DMS153 treated with DMSO at 0.1 percent for 48 hours (cell line): ENCODE measurements around the gene PROM2.
A peak's percentile ranks its signal among the peaks of the same experiment; 100 is the strongest.

Experiments
- DNase-seq: peaks from one replicate; lab custom pipeline; 2025; ENCODE audit not compliant: unreplicated experiment; lab: John Stamatoyannopoulos, UW

Gene PROM2

GRCh38 chr2:95285542-95285932 lies 11.3 kb downstream of the PROM2 start:
- DNase-seq, result no peak

- DNase-seq, result no peak
These were observed 13.1 kb downstream of the PROM2 start for GRCh38 chr2:95287336-95287735.

DNA sequence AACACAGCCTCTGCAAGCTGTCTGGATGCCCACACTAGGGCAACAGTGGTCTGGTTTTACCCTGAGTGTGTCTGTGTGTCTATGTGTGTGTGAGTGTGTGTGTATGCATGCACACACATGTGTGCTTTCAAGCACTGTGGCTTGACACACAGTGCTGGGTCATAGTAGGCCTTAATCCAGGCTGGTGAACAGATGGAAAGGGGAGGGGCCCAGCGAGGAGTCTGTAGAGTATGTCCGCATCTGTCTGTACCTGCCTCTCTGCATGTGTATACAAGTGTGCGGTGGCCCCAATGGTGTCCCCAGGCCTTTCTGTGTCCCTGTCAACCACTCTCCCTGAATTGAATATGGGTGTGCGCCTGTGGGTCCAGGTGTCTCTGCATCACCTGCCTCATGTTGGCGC lies 13.6 kb downstream of the PROM2 start:
- DNase-seq, result no peak

- DNase-seq, result no peak
These were observed 15.0 kb downstream of the PROM2 start for GRCh38 chr2:95289253-95289652.

DNA sequence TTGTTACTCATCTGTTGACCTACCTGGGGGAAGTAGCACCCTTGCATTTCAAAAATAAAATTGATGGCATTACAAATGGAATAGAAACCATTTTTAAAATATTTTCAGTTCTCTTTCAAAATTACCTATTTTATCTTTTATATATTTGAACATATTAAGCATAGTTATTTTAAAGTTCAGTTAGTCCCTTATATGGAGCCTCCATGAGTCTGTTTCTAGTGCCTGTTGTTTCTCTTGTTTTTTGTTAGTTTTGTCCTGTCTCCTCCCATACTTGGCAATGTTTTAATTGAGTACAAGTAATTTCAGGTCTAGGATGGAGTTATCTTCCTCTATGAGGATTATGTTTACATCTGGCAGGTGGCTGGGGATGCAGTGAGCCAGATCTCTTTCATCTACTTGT lies 17.0 kb downstream of the PROM2 start:
- no peak for DNase-seq

GRCh38 chr2:95292623-95293260 lies 18.5 kb downstream of the PROM2 start:
- DNase-seq, result no peak

- DNase-seq, result no peak
These were observed 20.5 kb downstream of the PROM2 start for GRCh38 chr2:95294579-95295250.

- DNase-seq, result no peak
These were observed 21.1 kb downstream of the PROM2 start for GRCh38 chr2:95295376-95295775.

- DNase-seq, result peak; percentile 33
These were observed 21.8 kb downstream of the PROM2 start for GRCh38 chr2:95296011-95296410.

DNA sequence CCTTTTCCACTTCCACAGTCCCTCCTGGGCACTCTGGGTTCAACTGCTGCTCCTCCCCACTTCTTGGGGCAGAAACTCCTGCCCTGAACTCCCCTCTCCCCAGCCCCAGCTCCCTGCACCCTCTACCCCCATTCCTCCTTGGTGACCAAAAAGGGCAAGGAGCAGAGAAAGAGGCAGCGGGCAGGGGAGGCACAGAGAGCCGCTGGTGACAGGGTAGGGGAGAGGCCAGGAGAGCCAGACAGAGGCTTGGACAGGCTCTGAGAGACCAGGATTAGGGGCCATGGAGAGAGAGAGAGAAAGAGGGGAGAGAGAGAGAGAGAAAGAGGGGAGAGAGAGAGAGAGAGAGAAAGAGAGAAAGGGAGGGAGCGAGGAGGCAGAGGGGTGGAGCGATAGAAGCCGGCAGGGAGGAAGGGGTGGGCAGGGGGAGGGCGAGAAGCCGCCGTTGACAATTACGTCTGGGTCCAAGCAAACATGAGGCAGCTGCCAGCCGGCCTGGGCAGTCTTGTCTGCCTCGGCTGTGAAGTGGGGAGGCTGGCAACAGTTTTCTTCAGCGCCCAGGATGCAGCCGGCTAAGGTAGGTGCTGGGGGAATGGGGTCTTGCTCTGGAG lies 22.7 kb downstream of the PROM2 start, which contains the start of gene KCNIP3:
KCNIP3 (plus strand) TSS at position 468 of the 608 bp plus-strand sequence; CDS start at position 560, 92 bp downstream.
- peak; percentile 59 for DNase-seq

GRCh38 chr2:95297639-95298395 lies 23.6 kb downstream of the PROM2 start:
- DNase-seq, result no peak

DNA sequence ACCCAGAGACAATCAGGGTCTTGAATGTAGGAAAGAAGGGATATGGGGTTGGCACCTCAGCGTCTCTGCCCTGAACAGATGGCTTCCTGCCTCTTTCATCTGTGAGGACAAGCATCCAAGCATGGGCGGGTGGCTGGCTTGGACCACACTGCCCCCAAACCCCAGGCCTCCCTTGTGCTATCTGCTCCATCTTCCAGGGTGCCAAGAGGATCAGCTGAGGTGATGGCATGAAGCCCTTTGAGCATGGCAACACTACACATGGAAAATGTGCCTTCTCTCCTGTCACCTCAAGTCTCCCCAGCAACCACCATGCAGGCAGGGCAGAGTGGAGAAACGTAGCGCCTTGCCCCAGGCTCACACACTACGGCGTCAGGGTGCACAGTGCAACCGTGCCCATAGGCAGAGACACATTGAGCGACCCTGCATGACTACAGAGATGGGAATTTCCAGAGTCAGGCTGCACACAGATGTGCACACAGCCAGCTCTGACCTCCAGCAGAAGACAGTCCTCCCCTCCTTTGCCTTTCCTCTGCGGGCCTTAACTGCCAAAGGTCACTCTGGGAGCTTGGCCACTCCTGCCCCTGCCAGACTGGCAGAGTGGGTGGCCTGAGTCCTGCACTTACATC lies 24.4 kb downstream of the PROM2 start:
- no peak for DNase-seq

- no peak for DNase-seq
These were observed 25.7 kb downstream of the PROM2 start for GRCh38 chr2:95299961-95300360.

DNA sequence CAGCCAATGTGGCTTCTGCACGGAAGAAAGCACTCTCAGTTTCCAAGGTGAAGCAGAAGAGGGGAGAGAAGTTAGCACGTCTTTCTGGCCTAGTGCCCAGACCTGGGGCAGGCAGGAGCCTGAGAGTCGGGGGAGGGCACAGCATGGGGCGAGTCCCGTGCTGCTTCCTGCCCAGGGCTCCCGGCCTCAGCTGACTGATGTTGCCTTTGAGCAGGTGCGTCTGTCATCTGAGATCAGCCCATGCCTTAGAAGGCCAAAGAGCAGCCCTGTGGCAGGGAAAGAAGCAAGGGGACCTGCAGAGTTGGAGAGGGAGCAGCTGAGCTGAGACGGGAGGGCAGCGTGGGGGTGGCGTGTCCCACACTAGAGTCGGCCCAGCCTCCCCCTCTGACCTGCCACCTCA lies 26.2 kb downstream of the PROM2 start:
- peak; percentile 59 for DNase-seq

- no peak for DNase-seq
These were observed 26.9 kb downstream of the PROM2 start for GRCh38 chr2:95301186-95301585.

- no peak for DNase-seq
These were observed 27.8 kb downstream of the PROM2 start for GRCh38 chr2:95301876-95302641.

DNA sequence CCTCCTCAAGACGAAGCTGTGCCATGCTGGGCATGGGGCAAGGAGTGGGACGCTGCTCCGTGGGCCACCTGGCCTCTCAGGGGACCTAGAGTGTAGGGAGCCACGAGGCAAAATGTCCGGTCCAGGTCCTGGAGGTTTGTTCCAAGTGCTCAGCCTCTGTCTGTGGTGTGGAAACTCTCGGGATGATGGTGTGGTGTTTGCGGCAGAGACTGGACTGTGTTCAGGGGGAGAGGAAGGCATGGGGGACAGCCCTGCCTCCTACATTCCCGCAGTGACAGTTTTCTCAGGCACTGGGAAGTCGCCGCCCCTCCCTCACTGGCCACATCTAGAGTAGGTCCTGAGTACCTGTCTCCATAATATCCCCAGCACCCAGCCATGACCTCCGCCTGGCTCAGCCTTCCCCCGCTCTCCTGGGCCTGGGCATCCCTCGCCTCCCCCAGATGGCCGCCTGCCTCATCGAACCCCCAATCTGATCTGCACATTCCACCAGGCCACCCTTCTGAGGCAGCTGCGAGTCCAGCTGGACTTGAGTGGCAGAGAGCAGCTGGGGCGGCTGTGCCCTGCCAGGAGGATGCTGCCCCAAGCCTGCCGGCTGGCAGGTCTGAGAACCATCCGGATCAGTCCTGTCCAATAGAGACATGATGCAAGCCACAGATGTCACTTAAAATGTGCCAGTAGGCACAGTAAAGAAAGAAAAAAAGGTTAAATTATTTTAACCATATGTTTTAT lies 29.1 kb downstream of the PROM2 start:
- DNase-seq, result no peak

GRCh38 chr2:95305380-95306061 lies 31.3 kb downstream of the PROM2 start:
- DNase-seq, result no peak

DNA sequence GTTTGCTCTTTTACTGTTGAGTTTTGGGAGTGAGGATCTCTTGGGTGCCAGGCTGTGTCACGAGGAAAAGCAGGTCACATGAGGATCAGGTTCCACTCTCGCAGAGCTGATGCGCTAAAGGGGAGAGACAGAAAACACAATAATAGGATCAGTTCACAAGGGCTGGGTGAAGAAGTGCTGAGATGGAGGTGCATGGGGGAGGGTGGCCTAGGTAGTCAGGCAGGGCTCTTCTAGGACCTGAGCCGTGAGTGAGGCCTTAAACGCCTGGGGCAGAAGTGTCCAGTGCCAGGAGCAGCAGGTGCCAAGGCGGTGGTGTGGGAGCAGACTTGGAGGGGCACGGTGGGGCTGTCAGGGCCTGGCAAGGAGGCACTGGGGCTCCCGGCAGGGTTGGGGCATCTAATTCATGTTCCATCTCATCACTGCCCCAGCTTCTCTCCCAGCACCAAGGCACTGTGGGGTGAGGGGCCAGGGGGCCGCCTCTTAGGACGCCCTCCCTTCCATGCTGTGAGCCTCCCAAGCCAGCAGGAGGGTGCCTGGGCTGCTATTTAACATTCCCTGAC lies 32.2 kb downstream of the PROM2 start:
- DNase-seq, result no peak
